ENCODE measurements around the gene WHRN.

The WHRN gene

GRCh38 chr9:114486205-114486963 lies 18.9 kb downstream of the WHRN start:
- Histone ChIP-seq H3K9me3 (no peaks in the 10 kb centered on the region), H3K4me3 (ENCODE audit: low read depth, low read length) (no peak overlapping the region), H3K36me3 (no peaks in the 10 kb centered on the region), H3K4me1 (no peaks in the 10 kb centered on the region), H3K27me3 (peaks cover 8% of the 10 kb centered on the region)
- no peak for TF ChIP-seq CTCF (IDR thresholded peaks at IDR 0.05; ENCODE audit: low read depth, low read length)
- DNase-seq, result no peak

DNA sequence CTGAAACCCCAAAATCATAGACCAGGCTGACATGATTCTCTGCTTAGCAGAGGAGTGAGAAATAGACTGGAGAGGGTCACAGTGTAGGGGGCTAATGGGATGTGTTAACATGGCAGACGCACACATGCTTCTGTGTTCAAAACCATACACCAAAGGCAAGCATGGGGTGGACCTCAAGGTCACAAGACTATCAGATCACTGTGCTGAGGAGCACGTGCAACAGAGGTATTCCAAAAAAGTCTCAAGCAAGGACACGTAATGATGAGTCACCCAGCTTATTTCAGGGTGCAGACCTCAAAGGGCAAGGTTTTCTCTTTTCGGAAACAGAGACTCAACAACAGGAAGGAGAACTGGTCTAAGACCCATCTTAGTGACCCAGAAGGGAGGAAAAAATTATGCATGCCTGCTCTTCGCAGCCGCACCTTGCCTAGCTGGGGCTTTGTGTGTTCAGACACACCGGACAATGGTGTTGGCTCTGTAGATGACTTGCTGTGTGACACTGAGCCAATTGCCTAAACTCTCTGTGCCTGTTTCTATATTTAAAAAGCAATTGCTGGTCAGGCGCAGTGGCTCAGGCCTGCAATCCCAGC lies 20.3 kb downstream of the WHRN start:
- Histone ChIP-seq H3K27me3 (peaks cover 3% of the 10 kb centered on the region), H3K4me1 (no peaks in the 10 kb centered on the region), H3K4me3 (ENCODE audit: low read depth, low read length) (no peak overlapping the region), H3K36me3 (no peaks in the 10 kb centered on the region), H3K9me3 (no peaks in the 10 kb centered on the region)
- TF ChIP-seq CTCF (IDR thresholded peaks at IDR 0.05; ENCODE audit: low read depth, low read length), result no peak
- no peak for DNase-seq

- Histone ChIP-seq H3K4me3 (ENCODE audit: low read depth, low read length) (no peak overlapping the region), H3K9me3 (no peaks in the 10 kb centered on the region), H3K36me3 (no peaks in the 10 kb centered on the region), H3K4me1 (no peaks in the 10 kb centered on the region), H3K27me3 (peaks cover 3% of the 10 kb centered on the region)
- no peak for TF ChIP-seq CTCF (IDR thresholded peaks at IDR 0.05; ENCODE audit: low read depth, low read length)
- DNase-seq, result no peak
These were observed 20.9 kb downstream of the WHRN start for GRCh38 chr9:114484215-114484853.

DNA sequence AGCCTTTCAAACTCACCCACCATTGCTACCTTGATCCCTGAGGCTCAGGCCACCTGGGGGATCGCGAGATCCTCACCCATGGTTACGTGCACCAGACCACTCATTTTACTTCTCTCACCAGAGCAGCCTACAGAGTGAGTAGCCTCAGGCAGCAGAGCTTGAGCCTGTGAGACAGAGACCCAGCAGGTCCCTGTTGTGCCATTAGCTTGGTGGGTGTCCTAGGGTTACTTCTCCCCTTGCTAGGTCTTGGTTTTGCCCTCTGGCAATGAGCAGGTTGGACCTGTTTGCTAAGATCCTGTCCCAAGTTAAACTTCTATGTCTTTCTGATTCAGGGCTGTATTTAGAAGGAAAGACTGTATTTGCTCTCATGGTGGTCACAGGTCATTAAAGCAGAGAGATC lies 21.8 kb downstream of the WHRN start:
- Histone ChIP-seq H3K4me1 (no peaks in the 10 kb centered on the region), H3K4me3 (ENCODE audit: low read depth, low read length) (no peak overlapping the region), H3K36me3 (no peaks in the 10 kb centered on the region), H3K27me3 (peaks cover 3% of the 10 kb centered on the region), H3K9me3 (no peaks in the 10 kb centered on the region)
- no peak for TF ChIP-seq CTCF (IDR thresholded peaks at IDR 0.05; ENCODE audit: low read depth, low read length)
- no peak for DNase-seq

DNA sequence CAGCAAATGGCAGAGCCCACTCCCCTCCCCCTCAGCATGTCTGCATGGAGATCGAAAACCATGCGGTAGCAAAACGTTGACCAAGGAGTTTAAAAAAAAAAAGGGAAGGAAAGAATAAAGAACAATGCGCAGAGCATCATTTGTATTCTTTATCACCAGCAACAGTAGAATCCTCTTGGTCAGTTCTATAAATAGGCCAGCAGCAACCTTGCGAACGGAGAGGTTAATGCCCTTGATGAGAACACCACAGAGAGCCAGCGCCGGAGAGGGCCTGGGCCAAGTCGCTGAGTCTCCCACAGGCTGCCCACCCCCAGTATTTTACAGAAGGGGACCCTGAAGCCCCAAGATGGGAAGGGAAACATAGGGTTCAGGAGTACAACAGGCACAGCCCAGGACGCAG lies 22.7 kb downstream of the WHRN start:
- H3K27me3 ChIP-seq, result peaks cover 3% of the 10 kb centered on the region
- no peaks in the 10 kb centered on the region for H3K4me1 ChIP-seq
- no peak for DNase-seq
- no peak for TF ChIP-seq CTCF (IDR thresholded peaks at IDR 0.05; ENCODE audit: low read depth, low read length)
- H3K36me3 ChIP-seq, result no peaks in the 10 kb centered on the region
- no peak overlapping the region for H3K4me3 ChIP-seq (ENCODE audit: low read depth, low read length)
- no peaks in the 10 kb centered on the region for H3K9me3 ChIP-seq

DNA sequence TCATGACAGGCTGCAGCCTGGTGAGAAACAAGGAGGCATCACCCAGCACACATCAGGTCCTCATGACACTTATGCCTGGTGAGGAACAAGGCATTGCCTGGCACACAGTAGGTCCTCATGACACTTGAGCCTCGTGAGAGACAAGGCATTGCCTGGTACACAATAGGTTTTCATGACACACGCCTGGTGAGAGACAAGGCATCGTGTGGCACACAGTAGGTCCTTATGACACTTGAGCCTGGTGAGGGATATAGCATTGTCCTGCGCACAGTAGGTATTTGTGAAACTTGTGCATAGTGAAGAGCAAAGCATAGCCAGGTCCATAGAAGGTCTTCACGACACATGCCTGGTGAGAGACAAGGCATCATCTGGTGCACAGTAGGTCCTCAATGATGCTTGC lies 23.5 kb downstream of the WHRN start:
- TF ChIP-seq CTCF (IDR thresholded peaks at IDR 0.05; ENCODE audit: low read depth, low read length), result no peak
- no peaks in the 10 kb centered on the region for H3K4me1 ChIP-seq
- no peaks in the 10 kb centered on the region for H3K36me3 ChIP-seq
- no peak for DNase-seq
- no peaks in the 10 kb centered on the region; the same call in 1 of the 2 replicates for H3K27me3 ChIP-seq
- no peaks in the 10 kb centered on the region for H3K9me3 ChIP-seq
- H3K4me3 ChIP-seq (ENCODE audit: low read depth, low read length), result no peak overlapping the region
